Activated CD4-positive, alpha-beta T cell treated with anti-CD3 and anti-CD28 coated beads for 24 hours (primary cell): ENCODE data around the gene LRRC8D.
"Not testable (repeated sequence)": the region's sequence is repeated elsewhere in the genome, so short reads cannot be mapped to it uniquely, and the experiment has no call there.

ENCODE experiments used
- DNase-seq, 2 donors: peaks; one replicate each; pipeline ENCODE4 v3.0.0-alpha.2; 2020; ENCODE audit warnings: low read depth in 2 of 2

Gene LRRC8D

GRCh38 chr1:89820422-89821321 lies at the start of gene LRRC8D:
TSS of gene LRRC8D (plus strand) at chr1:89821032. CDS start at chr1:89933069, 112,037 bp downstream.
- DNase-seq = peak; percentile 44 to 52

GRCh38 chr1:89771991-89772560 lies 48.8 kb upstream of the LRRC8D start:
- no peak for DNase-seq

GRCh38 chr1:89776104-89776503 lies 44.7 kb upstream of the LRRC8D start:
- not testable (repeated sequence) for DNase-seq

GRCh38 chr1:89777271-89777670 lies 43.6 kb upstream of the LRRC8D start:
- DNase-seq = not testable (repeated sequence)

GRCh38 chr1:89779151-89779940 lies 41.5 kb upstream of the LRRC8D start:
- no peak for DNase-seq

GRCh38 chr1:89780721-89781120 lies 40.1 kb upstream of the LRRC8D start:
- peak in 1 of 2 donors; percentile 12 for DNase-seq

- peak; percentile 64 to 70 for DNase-seq
Measured at GRCh38 chr1:89781494-89782126, 39.2 kb upstream of the LRRC8D start.

GRCh38 chr1:89786628-89787214 lies 34.1 kb upstream of the LRRC8D start:
- no peak for DNase-seq

GRCh38 chr1:89790592-89790991 lies 30.2 kb upstream of the LRRC8D start:
- no peak for DNase-seq

- DNase-seq = no peak
Measured at GRCh38 chr1:89791064-89791726, 29.6 kb upstream of the LRRC8D start.

GRCh38 chr1:89794406-89794805 lies 26.4 kb upstream of the LRRC8D start:
- no peak for DNase-seq

GRCh38 chr1:89795571-89795970 lies 25.3 kb upstream of the LRRC8D start:
- not testable (repeated sequence) for DNase-seq

- not testable (repeated sequence) for DNase-seq
Measured at GRCh38 chr1:89797876-89798275, 23.0 kb upstream of the LRRC8D start.

- no peak for DNase-seq
Measured at GRCh38 chr1:89799495-89799894, 21.3 kb upstream of the LRRC8D start.

GRCh38 chr1:89800022-89800655 lies 20.7 kb upstream of the LRRC8D start:
- no peak for DNase-seq

- no peak for DNase-seq
Measured at GRCh38 chr1:89800718-89801117, 20.1 kb upstream of the LRRC8D start.

GRCh38 chr1:89802051-89802450 lies 18.8 kb upstream of the LRRC8D start:
- DNase-seq = no peak

GRCh38 chr1:89802841-89803240 lies 18.0 kb upstream of the LRRC8D start:
- DNase-seq = no peak

GRCh38 chr1:89804642-89805237 lies 16.1 kb upstream of the LRRC8D start:
- peak; percentile 87 to 89 for DNase-seq

GRCh38 chr1:89806616-89807015 lies 14.2 kb upstream of the LRRC8D start:
- DNase-seq = no peak
